Right lobe of liver (tissue), 4 donors: ENCODE results near the gene RSAD1.

Source experiments
- CTCF ChIP-seq, 4 donors: fragments of 200-600 bp in 3 of 4; fragments of 450-650 bp in 1 of 4; IDR thresholded peaks; one replicate each; pipeline versions ENCODE4 v1.5.1 to v1.8.0; 2016 to 2022; ENCODE audit warnings: antibody characterized with exemption in 4 of 4, mild to moderate bottlenecking in 2 of 4
- POLR2A ChIP-seq: fragments of 450-650 bp; IDR thresholded peaks from one replicate; pipeline ENCODE4 v1.6.1; 2017; ENCODE audit warnings: antibody characterized with exemption, mild to moderate bottlenecking
- donor health status: DM: no; HTN: no; CAD: no.
- donor health status: DM: no; HTN: no; CAD: no.
- donor health status: DM: no; HTN: yes; CAD: no.

GRCh38 chr17:50534222-50534978 is 55.7 kb downstream of the RSAD1 start:
- TF ChIP-seq CTCF (IDR thresholded peaks at IDR 0.05) (no peak), POLR2A (no peak)
